Activated CD8-positive, alpha-beta memory T cell treated with anti-CD3 and anti-CD28 coated beads, Interleukin-2, amount 50 U/mL, for 1 hour (primary cell): Measurements from ENCODE around the gene RPS25.
"Not testable (repeated sequence)": the region's sequence is repeated elsewhere in the genome, so short reads cannot be mapped to it uniquely, and the experiment has no call there.

ENCODE experiments used
- DNase-seq: peaks from one replicate; pipeline ENCODE4 v3.0.0-alpha.2; 2020; ENCODE audit errors: extremely low read depth

The RPS25 gene

DNA sequence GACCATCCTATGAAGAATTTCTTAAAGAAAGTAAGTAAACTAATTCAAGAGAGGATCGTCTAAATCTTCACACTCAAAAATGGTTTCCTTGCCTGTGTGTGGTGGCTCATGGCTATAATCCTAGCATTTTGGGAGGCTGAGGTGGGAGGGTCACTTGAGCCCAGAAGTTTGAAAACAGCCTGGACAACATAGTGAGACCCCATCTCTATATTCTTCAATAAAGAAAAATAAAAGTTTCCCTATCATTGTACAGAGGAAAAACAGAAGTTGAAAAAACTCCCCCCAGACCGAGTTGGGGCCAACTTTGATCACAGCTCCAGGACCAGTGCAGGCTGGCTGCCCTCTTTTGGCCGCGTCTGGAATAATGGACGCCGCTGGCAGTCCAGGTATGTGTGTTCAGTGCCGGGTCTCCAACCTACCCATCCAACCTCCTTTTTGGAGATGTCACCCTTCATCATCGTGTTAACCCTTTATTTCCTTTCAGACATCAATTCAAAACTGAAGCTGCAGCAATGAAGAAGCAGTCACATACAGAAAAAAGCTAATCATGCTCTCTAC, 3.0 kb downstream of the RPS25 start:
- DNase-seq: no peak

DNA sequence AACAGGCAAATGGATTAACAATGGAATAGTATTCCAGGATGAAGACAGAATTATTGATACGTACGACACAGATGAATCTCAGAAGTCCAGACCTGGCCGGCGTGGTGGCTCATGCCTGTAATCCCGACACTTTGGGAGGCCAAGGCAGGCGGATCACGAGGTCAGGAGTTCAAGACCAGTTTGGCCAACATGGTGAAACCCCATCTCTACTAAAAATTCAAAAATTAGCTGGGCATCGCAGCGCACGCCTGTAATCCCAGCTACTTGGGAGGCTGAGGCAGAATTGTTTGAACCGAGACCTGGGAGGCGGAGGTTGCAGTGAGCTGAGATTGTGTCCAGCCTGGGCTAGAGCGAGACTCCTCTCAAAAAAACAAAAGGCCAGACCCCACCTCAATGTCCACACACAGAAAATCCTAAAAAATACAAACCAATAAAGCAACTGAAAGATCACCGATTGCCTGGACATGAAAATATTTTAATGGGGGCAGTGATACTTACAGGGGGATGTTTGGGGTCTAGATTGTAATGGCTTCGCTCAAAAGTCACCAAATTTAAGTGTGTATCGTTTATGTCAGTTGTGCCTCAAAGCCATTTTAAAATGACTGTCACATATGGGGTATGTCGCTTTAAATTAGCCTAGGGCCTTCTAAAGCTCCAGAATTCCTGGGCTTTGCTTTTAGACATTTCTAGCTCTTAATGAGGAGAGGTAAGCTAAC, 3.8 kb downstream of the RPS25 start:
- no peak for DNase-seq

DNA sequence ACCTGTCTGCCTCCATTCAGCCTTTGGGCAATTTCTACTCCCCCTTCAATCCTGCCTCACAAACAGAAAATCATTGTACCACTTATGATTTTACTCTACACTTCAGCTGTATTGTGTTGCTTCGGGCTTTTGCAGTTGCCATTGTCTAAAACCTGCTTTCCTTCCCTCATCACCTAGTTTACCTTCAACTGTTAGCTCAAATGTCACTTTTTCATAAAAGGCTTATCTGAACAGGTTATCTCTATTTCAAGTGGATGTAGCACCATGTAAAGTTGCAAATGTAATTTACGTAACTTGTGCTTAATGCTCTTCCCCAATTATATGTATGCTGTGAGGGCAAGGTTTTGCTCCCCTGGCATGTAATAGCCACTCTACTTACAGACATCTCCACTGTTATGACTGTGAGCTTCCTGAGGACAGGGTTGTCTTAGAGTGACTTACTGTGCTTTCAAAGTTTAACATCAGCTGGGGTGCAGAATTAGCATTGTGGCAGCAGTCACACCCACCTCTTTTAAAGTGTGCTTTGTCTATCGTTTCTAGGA, 5.4 kb downstream of the RPS25 start:
- DNase-seq: no peak

DNA sequence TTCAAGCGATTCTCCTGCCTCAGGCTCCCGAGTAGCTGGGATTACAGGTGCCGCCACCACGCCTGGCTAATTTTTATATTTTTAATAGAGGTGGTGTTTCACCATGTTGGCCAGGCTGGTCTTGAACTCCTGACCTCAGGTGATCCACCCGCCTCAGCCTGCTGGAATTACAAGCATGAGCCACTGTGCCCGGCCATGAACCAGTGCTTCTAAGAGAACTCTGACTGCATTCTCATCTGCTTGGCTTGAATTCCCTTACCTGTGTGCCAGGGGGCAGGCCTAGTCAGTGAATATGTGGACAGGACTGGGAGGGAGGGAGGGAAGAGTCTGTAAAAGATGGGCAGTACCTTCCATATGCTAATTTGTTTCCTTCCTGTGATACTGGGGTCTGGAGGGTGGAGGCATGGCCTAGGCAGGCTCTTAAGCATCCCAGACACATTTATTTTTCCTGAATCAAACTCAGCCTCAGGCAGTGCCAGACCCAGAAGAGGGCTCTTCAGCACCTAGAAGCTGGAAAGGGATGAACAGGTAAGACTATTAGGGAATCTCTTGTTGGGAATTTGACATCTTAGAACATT, 6.6 kb downstream of the RPS25 start:
- DNase-seq: no peak

DNA sequence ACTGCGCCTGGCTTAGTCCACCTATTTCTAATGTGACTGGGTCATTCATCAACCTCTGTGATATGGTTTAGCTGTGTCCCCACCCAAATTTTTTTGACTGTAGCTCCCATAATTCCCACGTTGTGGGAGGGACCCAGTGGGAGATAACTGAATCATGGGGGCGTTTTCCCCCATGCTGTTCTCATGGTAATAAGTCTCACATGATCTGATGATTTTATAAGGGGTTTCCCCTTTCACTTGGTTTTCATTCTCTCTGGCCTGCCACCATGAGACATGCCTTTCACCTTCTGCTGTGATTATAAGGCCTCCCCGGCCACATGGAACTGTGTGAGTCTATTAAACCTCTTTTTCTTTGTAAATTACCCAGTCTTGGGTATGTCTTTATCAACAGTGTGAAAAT, 11.5 kb downstream of the RPS25 start:
- DNase-seq: no peak

DNA sequence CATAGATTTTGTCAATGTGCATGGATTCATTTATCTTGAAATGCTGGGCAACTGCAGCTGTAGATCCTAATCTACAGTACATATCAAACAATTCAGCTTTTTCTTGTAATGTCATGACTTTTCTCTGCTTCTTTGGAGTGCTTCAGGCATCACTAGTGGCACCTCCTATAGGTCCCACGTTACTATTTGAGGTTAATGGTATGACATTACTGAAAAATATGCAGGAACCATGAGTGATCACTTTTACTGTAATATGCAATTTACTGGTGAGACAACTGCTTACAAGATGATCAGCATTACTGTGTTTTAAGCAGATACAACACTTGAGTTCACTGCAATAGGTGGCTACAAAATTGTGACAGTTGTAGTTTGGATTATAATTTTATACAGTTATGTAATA, 17.2 kb downstream of the RPS25 start:
- no peak for DNase-seq

DNA sequence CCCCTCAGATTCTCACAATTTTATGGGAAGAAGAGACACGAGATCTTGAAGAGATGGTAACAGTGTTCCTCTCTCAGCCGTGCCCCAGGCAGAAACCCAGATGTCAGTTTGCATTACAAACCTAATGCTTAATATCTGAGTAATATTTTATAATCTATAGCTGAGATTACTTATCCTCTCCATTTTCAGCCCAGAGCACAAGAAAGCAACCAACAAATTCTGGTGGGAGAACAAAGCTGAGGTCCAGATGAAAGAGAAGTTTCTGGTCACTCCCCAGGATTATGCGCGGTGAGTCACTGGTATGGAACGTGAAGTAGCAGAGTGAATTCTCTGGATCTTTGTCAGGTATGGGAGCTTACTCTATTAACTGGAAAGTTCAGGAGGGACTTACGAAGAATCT, 19.3 kb downstream of the RPS25 start:
- no peak for DNase-seq

DNA sequence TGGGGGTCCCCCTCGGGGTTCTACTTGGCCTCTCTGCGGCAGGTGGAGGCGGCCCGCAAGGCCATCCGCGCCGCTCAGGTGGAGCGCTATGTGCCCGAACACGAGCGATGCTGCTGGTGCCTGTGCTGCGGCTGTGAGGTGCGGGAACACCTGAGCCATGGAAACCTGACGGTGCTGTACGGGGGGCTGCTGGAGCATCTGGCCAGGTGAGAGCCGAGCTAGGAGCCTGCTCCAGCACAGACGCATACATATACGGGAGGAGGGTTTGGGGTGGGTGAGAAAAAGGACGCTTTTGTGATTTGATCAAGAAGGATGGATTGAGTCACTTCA, 19.8 kb downstream of the RPS25 start:
- no peak for DNase-seq

DNA sequence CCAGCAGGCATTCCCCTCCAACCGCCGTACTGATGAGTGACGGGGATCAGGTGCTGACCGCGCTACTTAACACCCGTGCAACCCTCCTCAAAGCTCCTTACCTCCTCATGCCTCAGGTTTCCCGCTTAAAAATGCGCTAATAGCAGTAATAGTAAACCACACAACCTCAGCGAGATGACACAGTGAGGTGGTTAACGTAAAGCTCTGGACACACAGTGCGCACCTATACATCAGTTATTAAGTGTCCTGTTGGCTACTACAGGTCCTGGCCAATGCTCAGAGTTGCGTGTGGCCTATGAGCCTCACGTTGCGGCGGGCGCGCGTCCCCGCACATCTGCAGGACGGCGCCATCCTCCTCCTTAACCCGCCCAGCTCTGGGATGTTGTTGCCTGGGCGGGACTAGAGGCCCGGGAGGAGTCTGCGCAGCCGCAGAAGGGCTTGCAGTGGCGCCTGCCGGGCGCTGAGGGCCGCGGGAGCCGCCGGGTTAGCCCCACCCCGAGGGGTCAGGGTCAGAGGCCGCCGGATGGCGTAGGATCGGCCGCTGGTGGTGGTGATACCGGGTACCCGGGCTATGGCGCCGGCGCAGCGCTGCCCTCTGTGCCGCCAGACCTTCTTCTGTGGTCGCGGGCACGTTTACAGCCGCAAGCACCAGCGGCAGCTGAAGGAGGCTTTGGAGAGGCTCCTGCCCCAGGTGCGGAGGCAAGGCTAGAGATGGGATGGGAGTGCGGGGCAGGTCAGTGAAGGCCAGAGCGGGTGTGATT, 20.3 kb downstream of the RPS25 start, which contains the start of gene CENATAC:
CENATAC (plus strand) TSS at position 512 of the 761 bp plus-strand sequence; CDS start at position 572, 60 bp downstream.
- peak; percentile 80 for DNase-seq

DNA sequence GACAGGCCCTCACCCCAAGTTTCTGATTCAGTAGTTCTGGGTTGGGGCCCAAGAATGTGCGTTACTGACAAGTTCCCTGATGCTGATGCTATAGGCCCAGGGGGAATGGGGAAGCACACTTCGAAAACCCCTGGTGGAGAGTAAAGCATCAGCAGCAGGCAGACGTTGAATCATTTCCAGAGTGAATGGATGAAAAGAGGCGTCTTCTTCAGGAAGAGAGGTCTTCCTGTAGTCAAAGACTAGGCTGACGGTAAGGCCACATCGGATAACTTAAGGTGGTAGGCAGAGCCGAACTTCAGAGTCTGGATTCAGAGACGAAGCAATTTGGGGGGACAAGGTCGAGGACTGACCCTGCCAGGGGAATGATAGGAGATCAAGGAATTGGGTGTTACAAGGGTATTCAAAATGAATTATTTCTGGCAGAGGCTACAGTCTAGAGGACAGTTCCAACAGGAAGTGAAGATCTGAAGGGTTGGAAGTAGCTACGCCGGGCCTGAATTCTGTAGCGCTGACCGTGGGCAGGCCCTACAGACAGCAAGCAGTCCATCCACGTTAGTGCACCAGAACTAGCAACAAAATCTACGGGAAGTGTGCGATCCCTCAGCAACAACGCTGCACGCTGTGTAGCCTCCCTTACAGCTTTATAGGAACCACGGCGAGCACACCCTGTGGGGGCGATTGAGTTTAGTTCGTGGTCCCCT, 21.1 kb downstream of the RPS25 start:
- DNase-seq: no peak

DNA sequence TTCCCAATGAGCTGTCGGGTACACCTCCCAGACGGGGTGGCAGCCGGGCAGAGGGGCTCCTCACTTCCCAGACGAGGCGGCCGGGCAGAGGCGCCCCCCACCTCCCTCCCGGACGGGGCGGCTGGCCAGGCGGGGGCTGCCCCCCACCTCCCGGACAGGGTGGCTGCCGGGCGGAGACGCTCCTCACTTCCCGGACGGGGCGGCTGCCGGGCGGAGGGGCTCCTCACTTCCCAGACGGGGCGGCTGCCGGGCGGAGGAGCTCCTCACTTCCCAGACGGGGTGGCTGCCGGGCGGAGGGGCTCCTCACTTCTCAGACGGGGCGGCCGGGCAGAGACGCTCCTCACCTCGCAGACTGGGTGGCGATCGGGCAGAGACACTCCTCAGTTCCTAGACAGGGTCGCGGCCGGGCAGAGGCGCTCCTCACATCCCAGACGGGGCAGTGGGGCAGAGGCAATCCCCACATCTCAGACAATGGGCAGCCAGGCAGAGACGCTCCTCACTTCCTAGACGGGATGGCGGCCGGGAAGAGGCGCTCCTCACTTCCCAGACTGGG, 26.6 kb downstream of the RPS25 start:
- not testable (repeated sequence) for DNase-seq

DNA sequence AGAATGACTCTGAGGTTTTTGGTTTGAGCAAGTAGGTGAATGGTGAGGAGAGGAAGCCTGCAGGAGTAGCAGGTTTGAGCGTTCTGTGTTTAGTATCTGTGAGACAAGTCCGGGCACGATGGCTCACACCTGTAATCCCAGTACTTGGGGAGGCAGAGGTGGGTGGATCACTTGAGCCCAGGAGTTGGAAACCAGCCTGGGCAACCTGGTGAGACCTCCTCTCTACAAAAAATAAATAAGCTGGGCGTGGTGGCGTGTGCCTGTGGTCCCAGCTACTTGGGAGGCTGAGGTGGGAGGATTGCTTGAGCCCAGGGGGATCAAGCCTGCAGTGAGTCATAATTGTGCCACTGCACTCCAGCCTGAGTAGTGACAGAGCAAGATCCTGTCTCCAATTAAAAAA, 29.9 kb downstream of the RPS25 start:
- no peak for DNase-seq

DNA sequence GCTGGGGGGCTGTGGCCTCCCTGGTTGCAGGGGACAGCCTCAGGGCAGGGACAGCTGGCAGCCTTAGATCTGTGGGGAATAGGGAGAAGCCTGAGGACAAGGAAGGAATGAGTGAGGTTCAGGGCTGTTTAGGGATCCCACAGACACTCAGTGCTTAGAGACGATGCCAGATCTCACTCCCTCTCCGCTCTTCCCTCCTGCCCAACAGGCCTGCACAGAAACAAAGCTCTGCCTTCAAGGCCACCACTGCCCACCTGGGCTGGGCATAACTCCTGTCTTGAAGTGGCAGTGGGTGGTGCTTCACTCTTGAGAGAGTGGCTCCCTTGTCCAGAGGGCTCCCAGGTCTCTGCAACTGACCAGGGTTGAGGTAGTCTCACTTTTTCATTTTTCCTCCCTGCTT, 33.3 kb downstream of the RPS25 start:
- no peak for DNase-seq

DNA sequence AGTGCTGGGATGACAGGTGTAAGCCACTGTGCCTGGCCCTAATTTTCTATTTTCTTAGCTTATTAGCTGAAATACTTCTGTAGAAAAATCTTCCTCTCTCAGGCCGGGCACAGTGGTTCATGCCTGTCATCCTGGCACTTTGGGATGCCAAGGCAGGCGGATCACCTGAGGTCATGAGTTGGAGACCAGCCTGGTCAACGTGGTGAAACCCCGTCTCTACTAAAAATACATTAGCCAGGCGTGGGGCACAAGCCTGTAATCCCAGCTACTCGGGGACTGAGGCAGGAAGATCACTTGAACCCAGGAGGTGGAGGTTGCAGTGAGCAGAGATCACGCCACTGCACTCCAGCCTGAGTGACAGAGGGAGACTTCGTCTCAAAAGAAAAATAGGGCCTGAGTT, 33.8 kb downstream of the RPS25 start:
- DNase-seq: not testable (repeated sequence)

DNA sequence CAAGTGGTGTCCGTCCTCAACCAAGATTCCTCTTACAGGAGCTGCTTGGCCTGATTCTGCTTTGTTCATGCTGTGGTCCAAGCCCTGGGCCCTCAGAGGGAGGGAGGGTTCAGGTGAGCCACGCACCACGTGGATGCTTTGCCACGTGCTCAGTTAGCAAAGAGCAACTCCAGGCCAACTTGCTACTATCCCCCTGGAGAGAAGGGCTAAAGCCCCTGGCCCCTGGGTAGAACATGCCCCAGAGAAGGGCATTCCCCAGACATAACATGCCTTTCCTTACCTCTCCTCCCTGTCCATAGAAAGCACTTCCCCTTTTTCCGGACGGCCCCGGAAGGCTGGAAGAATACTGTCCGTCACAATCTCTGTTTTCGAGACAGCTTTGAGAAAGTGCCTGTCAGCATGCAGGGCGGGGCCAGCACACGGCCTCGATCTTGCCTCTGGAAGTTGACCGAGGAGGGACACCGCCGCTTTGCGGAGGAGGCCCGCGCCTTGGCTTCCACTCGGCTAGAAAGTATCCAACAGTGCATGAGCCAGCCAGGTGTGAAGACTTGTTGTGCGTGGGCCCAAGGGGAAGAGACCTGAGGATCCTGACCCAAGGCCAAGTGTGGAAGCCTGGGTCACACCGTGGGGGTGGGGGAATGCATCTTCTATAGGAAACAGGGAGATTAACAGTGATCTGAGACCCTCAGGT, 37.8 kb downstream of the RPS25 start:
- DNase-seq: no peak

DNA sequence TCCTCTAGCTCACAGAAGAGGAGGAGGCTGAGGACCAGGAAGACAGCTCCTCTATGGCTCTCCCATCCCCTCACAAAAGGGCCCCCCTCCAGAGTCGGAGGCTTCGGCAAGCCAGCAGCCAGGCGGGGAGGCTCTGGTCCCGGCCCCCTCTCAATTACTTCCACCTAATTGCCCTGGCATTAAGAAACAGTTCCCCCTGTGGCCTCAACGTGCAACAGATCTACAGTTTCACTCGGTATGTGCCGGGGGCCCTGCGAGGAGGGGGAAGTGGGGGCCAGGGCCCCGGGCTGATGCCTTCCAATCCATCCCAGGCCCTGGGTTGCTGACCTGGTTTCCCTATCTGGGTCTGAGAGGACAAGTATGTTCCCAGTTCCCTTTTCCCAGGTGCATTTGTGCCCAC, 38.7 kb downstream of the RPS25 start:
- no peak for DNase-seq

DNA sequence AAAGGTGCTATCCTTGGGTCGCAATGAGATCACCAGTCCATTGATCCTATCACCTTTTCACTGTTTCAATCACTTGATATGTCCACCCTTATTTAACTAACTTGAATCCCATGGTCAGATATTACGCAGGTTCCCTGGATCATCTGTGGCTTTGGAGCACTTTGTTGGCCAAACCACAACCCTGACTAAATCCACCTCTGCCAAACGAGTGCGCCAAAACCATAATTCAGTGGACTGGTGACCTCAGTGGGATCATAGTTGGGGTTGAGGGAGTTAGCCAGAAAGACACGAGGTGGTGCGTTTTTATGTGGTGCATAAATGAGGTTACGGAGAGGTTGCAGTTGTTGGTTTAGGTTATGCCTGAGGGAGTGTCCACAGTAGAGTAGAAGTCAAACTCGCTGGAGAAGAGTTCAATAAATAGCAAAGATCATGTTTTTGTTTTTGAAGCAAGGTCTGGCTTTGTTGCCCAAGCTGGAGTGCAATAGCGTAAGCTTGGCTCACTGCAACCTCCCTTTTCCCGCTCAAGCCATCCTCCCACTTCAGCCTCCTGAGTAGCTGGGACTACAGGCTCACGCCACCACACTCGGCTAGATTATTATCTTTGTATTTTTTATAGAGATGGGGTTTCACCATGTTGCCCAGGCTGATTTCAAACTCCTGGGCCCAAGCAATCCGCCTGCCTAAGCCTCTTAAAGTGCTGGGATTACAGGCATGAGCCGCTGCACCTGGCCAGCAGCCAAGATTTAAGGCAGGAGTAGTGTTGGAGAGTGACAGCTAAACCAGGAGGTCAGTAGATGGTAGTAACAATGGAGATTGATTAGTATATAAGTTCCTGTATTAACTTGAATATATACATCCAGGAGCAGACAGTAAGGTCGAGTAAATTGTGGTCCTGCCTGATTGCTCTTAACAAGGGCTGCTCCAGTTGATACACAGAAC, 42.1 kb downstream of the RPS25 start:
- no peak for DNase-seq

DNA sequence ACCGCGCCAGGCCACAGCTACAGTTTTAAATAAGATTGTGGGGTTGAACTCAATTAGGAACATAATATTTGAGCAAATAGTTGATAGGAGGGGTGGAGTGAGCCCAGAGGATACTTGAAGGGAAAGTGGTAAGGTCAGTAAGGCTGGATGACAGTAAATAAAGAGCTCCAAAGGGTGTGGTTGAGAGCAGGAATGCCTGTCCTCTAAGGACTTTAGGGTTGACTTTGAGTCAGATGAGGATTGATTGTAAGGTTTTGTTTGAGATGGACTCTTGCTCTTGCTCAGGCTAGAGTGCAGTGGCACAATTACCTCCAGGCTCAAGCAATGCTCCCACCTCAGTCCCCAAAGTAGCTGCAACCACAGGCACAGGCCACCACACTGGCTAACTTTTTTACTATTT, 44.2 kb downstream of the RPS25 start:
- DNase-seq: no peak

DNA sequence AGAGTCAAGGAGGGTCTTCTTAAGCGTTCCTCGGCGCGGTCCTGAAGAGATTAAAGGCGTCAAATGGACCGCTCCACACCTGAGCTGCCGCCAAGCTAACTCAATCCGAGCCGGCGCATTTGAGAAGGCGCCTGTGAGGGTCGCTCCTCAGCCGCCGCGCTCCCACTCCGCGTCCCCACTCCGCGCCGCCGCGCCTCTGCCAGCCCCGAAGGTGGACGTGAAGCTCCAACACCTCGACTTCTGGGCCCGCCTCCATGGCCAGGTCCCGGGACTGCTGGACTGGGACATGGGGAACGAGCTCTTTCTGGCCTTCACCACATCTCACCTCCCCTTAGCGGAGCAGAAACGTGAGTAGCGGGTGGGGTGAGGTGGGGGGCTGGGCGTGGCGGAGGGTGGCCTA, 46.5 kb downstream of the RPS25 start, which contains the start of gene FOXR1:
FOXR1 (plus strand) TSS at position 116 of the 400 bp plus-strand sequence; CDS start at position 287, 171 bp downstream.
- DNase-seq: no peak

DNA sequence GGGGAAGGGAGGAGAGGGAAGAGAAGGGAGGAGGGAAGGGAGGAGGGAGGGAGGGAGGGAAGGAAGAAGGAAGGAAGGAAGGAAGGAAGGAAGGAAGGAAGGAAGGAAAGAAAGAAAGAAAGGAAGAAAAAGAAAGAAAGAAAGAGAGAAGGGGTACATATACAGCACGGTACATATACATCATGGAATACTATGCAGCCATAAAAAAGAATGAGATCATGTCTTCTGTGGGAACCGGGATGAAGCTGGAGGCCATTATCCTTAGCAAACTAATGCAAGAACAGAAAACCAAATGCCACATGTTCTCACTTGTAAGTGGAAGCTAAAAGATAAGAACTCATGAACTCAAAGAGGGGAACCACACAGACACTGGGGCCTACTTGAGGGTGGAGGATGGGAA, 48.6 kb downstream of the RPS25 start:
- DNase-seq: not testable (repeated sequence)
